Bronchial epithelial cell (primary cell): ENCODE data around the gene ENC1. TPM values are rescaled to one million over a fixed set of nuclear protein-coding genes. Genes with fewer than 3 reads are reported as not detected.

Source experiments
- DNase-seq: peaks from one replicate; pipeline ENCODE4 v3.0.0-alpha.2; 2010; ENCODE audit warnings: low read depth
- FAIRE-seq: peaks from 2 replicates; lab custom pipeline; 2011; peaks lifted over from hg19 to GRCh38; lab: Jason Lieb, UNC
- H3K27me3 ChIP-seq: 2 replicates; pipeline ENCODE4 v1.5.1; 2011; ENCODE audit warnings: low read length; ENCODE audit not compliant: control insufficient read depth, insufficient read depth
- H3K36me3 ChIP-seq: 2 replicates; pipeline ENCODE4 v1.5.1; 2011; ENCODE audit warnings: low read length; ENCODE audit not compliant: control insufficient read depth, insufficient read depth
- H3K4me3 ChIP-seq: 2 replicates; pipeline ENCODE4 v1.5.1; 2011; ENCODE audit warnings: mild to moderate bottlenecking, low read depth, low read length, control low read depth
- total RNA-seq: library from RNA; depleted of rRNA; stranded (reverse); fragments of >200 nt; gene quantifications from 2 replicates; pipeline ENCODE4 v1.2.1, GENCODE V29; 2014
- TF ChIP-seq, protein P1 (sequence below): IDR thresholded peaks from 2 replicates; pipeline ENCODE4 v1.5.1; 2011; ENCODE audit warnings: mild to moderate bottlenecking, moderate library complexity, low read length, control low read depth, inconsistent platforms; ENCODE audit not compliant: insufficient read depth, severe bottlenecking

The ENC1 gene
- total RNA-seq, 1 donor from 2014 or later, result 3.9 TPM

DNA sequence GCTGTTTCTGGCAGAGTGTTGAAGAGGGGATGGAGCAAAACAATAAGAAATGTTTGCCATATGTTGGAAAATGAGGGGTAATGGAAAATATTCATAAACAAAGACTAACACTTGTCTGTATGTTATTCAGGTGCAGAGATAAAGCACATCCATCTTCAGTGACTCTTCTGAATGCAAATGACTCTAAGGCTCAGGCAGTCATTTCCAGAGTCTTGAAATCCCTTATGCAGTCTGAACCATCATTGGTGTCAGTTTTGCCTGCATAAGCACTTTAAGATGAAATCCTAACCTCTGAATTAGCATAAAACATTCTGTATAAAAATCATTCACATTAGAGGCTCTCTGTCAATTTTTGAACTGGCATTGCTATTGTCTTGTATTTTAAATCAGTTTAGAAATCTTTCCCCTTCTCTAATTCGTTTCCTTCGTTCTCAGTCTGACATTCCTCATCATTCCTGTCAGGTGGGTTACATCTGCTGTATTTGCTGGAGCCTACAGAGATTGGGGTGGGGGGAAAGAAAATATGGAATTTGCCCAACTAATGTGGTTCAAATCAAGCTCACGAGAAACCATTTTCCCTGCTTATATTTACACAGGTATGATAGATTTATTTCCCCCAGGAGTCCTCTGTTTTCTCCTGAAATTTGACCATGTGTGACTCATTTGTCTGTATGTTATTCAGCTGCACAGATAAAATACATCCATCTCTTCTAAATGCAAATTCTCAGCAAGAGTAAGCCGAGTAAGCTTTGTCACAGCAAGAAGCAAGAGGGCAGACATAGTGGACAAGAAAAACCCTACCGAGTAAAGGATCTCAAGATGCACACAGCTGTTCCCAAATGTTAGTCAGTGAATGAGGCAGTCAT, 31.6 kb downstream of the ENC1 start:
- DNase-seq (no peak), FAIRE-seq (no peak)
- TF ChIP-seq, protein P1, sequence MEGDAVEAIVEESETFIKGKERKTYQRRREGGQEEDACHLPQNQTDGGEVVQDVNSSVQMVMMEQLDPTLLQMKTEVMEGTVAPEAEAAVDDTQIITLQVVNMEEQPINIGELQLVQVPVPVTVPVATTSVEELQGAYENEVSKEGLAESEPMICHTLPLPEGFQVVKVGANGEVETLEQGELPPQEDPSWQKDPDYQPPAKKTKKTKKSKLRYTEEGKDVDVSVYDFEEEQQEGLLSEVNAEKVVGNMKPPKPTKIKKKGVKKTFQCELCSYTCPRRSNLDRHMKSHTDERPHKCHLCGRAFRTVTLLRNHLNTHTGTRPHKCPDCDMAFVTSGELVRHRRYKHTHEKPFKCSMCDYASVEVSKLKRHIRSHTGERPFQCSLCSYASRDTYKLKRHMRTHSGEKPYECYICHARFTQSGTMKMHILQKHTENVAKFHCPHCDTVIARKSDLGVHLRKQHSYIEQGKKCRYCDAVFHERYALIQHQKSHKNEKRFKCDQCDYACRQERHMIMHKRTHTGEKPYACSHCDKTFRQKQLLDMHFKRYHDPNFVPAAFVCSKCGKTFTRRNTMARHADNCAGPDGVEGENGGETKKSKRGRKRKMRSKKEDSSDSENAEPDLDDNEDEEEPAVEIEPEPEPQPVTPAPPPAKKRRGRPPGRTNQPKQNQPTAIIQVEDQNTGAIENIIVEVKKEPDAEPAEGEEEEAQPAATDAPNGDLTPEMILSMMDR, result no peak
- Histone ChIP-seq H3K36me3 (no peaks in the 10 kb centered on the region), H3K27me3 (no peaks in the 10 kb centered on the region), H3K4me3 (no peak overlapping the region)

DNA sequence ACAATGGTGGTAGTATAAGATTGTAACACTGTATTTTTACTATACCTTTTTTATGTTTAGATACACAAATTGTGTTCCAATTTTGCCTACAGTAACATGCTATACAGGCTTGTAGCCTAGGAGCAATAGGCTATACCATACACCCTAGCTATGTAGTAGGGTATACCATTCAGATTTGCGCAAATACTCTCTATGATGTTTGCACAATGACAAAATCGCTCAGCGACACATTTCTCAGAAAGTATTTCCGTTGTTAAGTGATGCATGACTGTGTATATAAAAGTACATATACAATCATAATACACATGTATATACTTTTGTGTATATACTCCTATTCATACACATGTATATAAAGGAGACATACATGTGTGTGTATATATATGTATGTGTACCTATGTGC, 34.8 kb downstream of the ENC1 start:
- Histone ChIP-seq H3K4me3 (no peak overlapping the region), H3K36me3 (no peaks in the 10 kb centered on the region), H3K27me3 (no peaks in the 10 kb centered on the region)
- TF ChIP-seq, protein P1, result no peak
- no peak for DNase-seq
- FAIRE-seq, result no peak

DNA sequence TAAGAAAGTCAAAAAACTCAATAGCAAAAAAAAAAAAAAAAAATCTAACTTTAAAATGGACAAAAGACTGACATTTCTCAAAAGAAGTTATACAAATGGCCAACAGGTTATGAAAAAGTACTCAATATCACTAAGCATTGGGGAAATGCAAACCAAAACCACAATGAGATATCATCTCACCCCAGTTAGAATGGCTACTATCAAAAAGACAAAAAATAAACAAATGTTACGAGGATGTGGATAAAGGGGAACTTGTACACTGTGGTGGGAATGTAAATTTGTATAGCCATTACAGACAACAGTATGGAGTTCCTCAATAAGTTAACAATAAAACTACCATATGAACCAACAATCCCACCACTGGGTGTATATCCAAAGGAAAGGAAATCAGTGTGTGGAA, 37.2 kb downstream of the ENC1 start:
- TF ChIP-seq, protein P1, result no peak
- no peak overlapping the region for H3K4me3 ChIP-seq
- H3K36me3 ChIP-seq, result no peaks in the 10 kb centered on the region
- FAIRE-seq, result no peak
- no peaks in the 10 kb centered on the region for H3K27me3 ChIP-seq
- no peak for DNase-seq

DNA sequence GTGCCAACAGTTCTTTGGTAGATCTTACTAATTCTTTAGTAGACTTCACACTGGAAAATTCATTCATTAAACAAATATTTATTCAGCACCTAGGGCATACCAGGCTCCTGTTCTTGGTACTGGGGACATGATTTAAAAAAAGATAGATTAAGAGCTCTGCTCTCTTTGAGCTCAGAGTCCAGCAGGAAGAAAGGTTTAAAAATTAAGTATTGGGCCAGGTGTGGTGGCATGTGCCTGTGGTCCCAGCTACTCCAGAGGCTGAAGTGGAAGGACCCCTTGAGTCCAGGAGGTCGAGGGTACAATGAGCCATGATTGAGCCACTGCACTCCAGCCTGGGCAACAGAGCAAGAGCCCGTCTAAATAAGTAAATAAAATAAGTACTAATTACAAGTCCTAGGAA, 41.4 kb downstream of the ENC1 start:
- Histone ChIP-seq H3K36me3 (no peaks in the 10 kb centered on the region), H3K4me3 (no peak overlapping the region), H3K27me3 (no peaks in the 10 kb centered on the region)
- DNase-seq, result no peak
- TF ChIP-seq, protein P1, result no peak
- no peak for FAIRE-seq

DNA sequence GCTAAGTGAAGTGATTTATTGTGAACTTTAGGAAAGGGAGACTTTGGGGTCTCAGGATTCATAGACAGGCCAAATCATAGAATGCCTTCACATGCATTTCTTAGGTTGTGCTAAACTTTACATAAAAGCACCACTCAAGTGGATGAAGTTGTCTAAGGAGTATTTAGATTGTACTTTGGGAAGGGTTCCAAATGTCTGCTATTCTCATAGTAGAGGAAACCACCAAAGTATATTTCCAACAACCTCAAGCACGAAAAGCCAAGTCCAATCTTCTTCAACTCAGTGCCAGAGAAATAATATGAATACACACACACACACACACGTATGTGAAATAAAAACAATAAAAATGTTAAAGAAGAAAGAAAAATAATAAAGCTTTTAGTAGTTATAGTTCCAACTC, 41.8 kb downstream of the ENC1 start:
- TF ChIP-seq, protein P1, result no peak
- Histone ChIP-seq H3K36me3 (no peaks in the 10 kb centered on the region), H3K4me3 (no peak overlapping the region), H3K27me3 (no peaks in the 10 kb centered on the region)
- no peak for DNase-seq
- no peak for FAIRE-seq

DNA sequence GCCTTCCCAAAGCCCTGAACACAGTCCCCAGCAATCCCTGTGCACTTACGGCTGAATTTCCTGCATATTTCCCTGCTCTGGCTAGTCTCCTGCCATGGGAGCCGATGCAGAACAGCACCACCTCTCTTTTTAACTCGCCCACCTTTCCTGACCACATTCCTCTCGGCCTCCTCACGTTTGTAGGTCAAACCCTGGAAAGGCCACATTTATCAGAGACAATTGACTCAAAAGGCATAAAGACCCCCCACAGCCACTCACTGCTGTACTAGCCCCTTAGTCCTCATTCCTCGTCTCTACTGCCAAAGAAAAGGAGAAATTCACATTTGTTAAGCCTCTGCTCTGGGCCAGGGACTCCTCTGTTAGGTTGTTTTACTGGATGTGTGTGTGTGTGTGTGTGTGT, 43.6 kb downstream of the ENC1 start:
- TF ChIP-seq, protein P1, result no peak
- Histone ChIP-seq H3K36me3 (no peaks in the 10 kb centered on the region), H3K4me3 (no peak overlapping the region), H3K27me3 (no peaks in the 10 kb centered on the region)
- DNase-seq (no peak), FAIRE-seq (no peak)
